Left forelimb (tissue), 1 donor: ENCODE data around the gene BRME1.
"Not testable (repeated sequence)": the region's sequence is repeated elsewhere in the genome, so short reads cannot be mapped to it uniquely, and the experiment has no call there.

Source experiments
- DNase-seq: peaks from one replicate; pipeline ENCODE4 v3.0.0-alpha.2; 2018; ENCODE audit warnings: low spot score

The BRME1 gene

GRCh38 chr19:13865571-13866462 lies 40.1 kb downstream of the BRME1 start:
- DNase-seq: no peak

DNA sequence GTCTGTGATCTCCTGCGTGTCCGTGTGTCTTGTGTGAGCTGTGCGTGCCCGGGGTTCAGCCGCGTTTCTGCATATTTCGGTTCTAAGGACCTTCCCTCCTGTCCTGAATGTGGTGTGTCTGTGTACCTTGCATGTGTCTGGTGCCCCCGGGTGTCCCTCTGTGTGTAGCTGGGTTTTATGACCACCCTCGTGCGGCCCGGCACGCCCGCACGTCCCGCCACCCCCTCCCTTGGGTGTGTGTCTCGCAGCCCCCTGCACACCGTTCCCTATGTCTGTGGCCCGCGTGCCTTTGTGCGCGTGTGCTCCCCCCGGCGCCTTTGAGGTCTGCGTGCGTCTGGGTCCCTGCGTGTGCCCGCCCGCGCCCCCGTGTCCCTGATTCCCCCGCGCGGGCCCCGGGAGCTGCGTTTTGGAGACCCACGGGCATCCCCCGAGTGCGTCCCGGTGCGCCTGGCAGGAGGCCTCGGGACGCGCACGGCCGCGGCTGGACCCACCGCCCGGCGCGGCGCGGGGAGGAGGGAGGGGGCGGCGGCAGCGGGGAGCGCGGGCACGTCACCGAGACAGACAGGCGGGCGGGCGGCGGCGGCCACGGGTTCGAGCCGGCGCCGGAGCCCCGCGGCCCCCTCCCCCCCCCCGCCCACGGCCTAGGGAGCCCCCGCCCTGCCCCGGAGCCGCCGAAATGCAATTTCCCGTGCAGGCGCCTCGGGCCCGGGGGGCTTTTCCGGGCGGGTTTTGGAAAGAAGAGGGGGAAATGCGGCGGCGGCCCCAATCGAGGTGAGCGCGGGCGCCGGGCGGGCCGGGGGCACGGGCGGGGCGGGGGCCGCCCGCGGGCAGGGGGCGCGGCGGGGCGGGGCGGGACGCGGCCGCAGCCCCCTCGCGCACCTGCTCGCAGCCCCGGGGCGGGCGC lies 41.0 kb downstream of the BRME1 start:
- DNase-seq: no peak

DNA sequence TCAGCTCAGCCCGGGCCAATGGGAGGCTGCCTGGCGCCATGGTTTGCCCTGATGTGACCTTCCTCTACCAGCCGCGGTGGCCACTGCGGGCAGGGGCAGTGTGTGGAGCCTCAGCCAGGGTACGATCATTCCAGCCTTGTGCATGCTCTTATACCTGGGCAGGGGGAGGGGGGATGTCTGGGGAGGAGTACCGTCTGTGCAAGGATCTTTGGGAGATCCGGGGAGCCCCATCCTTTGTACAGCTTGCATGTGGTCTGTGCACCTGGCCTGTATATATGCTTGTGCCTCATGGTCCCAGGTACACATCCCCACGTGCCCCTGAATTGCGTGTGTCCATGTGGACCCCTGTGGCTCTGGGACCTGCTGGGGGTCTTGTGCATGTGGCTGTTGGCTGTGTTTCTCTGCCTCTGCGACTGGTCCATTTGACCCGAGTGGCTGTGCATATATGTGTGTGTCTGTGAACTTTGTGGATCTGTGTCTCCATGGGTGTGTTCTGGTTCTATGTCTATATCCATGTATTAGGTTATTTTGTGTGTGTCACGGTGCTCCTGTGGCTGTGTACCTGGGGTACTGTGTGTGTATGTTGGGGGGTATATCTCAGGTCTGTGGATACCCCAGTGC lies 41.8 kb downstream of the BRME1 start:
- no peak for DNase-seq

- DNase-seq: peak; percentile 97
Observed at GRCh38 chr19:13861714-13862531, 44.0 kb downstream of the BRME1 start.

DNA sequence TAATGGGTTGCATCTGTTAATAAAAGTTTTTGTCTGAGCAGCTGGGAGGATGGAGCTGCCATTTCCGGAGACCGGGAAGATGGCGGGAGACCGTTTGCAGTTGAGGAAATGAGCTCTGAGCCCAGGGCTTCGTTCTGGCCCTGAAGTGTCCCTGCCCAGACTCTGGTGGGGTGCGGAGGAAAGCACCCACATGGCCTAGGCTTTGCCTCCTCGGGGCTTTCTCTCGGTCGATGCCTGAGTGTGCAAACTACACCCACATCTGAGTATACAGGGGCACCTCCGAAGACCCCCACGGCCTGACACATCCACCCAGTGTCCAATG lies 44.6 kb downstream of the BRME1 start:
- DNase-seq: no peak

- DNase-seq: no peak
Observed at GRCh38 chr19:13860679-13861391, 45.1 kb downstream of the BRME1 start.

- DNase-seq: no peak
Observed at GRCh38 chr19:13859361-13859880, 46.5 kb downstream of the BRME1 start.

GRCh38 chr19:13856497-13856896 lies 49.4 kb downstream of the BRME1 start:
- DNase-seq: no peak

- DNase-seq: not testable (repeated sequence)
Observed at GRCh38 chr19:13852171-13852707, 53.7 kb downstream of the BRME1 start.

DNA sequence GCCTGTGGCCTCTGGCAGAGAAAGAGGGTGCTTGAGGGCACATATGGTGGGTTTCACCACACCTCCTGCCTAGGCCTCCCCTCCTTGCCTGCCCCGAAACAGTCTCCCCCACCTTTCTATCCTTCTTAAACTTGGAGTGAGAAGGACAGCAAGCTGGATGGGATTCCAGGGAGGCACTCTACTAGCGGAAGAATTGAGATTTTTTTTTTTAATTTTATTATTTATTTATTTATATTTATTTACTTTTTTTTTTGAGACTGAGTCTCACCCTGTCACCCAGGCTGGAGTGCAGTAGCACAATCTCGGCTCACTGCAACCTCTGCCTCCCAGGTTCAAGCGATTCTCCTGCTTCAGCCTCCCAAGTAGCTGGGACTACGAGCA lies 54.2 kb downstream of the BRME1 start:
- not testable (repeated sequence) for DNase-seq

GRCh38 chr19:13850910-13851733 lies 54.8 kb downstream of the BRME1 start:
- DNase-seq: no peak

GRCh38 chr19:13849991-13850909 lies 55.7 kb downstream of the BRME1 start:
- DNase-seq: peak; percentile 93

DNA sequence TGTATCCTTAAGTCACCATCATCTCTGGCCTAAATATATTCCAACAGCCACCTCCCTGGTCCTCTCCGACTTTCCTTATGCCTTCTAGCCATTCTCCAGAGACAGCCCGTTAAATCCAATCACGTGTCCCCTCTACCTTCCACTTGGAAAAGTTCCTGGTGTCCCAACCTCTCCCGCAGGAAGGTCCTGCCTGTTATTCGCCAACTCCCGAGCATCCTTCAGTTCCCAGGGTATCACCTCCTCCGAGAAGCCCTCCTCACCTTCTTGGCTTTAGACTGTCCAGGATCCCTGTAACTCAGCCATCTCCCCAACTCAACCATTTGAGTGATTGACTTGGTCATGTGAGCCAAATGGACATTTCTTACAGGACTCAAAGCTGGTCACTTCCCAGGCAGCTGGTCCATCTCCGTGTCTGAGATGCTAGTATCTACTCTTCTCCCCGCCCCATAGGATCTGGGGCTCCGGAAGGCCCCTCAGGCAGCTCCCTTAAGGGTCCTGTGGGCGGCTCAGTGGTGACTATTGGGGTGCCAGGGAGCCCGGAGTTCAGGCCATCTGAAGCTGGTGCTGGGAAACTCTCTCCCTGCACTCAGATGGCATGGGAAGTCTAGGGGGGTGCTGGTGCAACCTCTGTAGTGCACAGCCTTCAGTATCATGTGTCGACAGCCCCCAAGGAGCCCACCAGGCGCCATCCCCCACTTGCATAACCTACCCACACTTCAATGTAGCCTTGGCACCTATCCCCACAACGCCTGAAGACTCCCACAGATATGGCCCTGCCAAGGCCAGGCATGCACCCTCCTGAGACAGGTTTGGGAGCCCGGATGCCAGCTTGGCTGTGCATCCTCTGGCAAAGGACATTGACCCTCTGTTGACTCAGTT lies 56.9 kb downstream of the BRME1 start:
- peak; percentile 65 for DNase-seq

DNA sequence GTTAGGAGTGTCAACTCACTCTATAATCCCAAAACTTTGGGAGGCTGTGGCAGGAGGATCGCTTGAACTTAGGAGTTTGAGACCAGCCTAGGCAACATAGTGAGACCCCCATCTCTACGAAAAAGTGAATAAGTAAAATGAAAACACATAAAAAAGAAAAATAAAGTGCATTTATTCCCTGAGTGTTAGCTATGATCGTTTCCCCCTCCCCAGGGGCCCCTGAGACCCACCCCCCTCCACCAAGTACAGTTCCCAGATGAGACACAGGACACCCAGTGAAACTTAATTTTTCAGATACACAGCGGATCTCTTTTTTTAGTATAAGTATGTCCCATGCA lies 57.6 kb downstream of the BRME1 start:
- DNase-seq: no peak

- DNase-seq: peak; percentile 98
Observed at GRCh38 chr19:13847407-13848339, 58.2 kb downstream of the BRME1 start.
